IPS DF 4.7 (cell line): ENCODE data around the gene DNMBP.
"Not testable (repeated sequence)": the region's sequence is repeated elsewhere in the genome, so short reads cannot be mapped to it uniquely, and the experiment has no call there.

ENCODE experiments used
- DNase-seq: peaks from one replicate; pipeline ENCODE4 v3.0.0-alpha.2; 2013; ENCODE audit warnings: low spot score; ENCODE audit errors: extremely low read depth

Gene DNMBP

GRCh38 chr10:100014071-100014762 is 4.5 kb upstream of the DNMBP start:
- no peak for DNase-seq

- DNase-seq: no peak
These were observed 3.9 kb upstream of the DNMBP start for GRCh38 chr10:100013621-100014020.

GRCh38 chr10:100011906-100012305 is 2.2 kb upstream of the DNMBP start:
- DNase-seq: not testable (repeated sequence)

- no peak for DNase-seq
These were observed 409 bp downstream of the DNMBP start for GRCh38 chr10:100009283-100009792.

GRCh38 chr10:100008708-100009282 is 952 bp downstream of the DNMBP start:
- no peak for DNase-seq

GRCh38 chr10:100008142-100008522 is 1.6 kb downstream of the DNMBP start:
- no peak for DNase-seq

GRCh38 chr10:100007231-100008141 is 2.3 kb downstream of the DNMBP start:
- DNase-seq: no peak

- DNase-seq: no peak
These were observed 3.4 kb downstream of the DNMBP start for GRCh38 chr10:100006243-100006886.

- no peak for DNase-seq
These were observed 4.8 kb downstream of the DNMBP start for GRCh38 chr10:100004805-100005510.

- DNase-seq: no peak
These were observed 9.6 kb downstream of the DNMBP start for GRCh38 chr10:100000109-100000644.

- no peak for DNase-seq
These were observed 10.2 kb downstream of the DNMBP start for GRCh38 chr10:99999319-100000108.

- DNase-seq: no peak
These were observed 10.9 kb downstream of the DNMBP start for GRCh38 chr10:99998889-99999288.

- no peak for DNase-seq
These were observed 12.8 kb downstream of the DNMBP start for GRCh38 chr10:99996671-99997648.

GRCh38 chr10:99995713-99996112 is 14.0 kb downstream of the DNMBP start:
- DNase-seq: no peak

GRCh38 chr10:99995269-99995668 is 14.5 kb downstream of the DNMBP start:
- no peak for DNase-seq

GRCh38 chr10:99994801-99995200 is 14.9 kb downstream of the DNMBP start:
- DNase-seq: no peak

- DNase-seq: no peak
These were observed 15.8 kb downstream of the DNMBP start for GRCh38 chr10:99993701-99994689.
